Suppressor macrophage treated with lipopolysaccharide for 1 hour (primary cell): ENCODE measurements around the gene RBM20.

Experiments
- DNase-seq, 3 donors: peaks; one replicate each; pipeline ENCODE4 v3.0.0-alpha.2; 2020 to 2022

The RBM20 gene

DNA sequence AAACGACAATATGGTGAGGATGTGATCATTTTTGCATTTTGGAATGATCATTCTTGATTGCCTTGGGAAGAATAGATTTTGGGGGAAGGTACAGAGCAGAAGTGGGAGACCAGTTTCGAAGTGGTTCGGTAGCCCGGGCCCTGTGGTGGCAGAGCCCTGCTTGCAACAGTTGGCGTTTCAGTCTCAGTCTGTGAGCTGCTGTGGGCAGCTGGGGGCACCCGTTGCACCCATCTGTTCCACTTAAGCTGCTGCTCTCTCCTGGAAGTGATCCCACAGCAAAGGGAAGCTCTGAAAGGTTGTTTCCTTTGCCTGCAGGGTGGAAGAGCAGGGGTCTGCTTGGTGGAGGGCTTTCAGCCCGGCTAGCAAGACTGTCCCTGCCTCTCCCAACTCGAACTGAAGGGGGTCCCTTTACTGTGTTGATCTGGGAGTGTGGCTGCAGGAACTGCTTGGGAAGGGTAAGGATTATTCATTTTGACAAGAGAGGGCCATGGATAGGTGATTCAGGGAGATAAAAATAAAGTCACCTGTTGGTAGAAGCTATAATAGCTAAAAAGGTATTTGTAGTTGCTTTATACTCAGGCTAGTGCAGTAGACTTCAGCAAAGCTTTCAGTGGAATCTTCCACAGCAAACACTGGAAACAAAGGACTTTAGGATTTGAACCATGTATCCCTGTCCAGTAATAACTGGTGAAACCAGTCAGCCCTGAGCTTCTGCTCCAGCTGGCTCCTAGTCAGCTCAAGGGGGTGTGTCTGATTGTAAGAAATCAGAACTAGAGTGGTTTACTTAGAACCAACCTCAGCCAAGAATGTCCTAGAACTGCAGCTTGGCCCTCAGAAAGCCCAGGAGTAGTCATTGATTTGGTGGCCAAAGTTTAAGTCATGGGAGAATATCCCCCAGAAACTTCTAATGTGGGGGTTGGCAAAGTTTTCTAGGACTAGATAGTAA lies 174.4 kb downstream of the RBM20 start:
- DNase-seq: no peak

DNA sequence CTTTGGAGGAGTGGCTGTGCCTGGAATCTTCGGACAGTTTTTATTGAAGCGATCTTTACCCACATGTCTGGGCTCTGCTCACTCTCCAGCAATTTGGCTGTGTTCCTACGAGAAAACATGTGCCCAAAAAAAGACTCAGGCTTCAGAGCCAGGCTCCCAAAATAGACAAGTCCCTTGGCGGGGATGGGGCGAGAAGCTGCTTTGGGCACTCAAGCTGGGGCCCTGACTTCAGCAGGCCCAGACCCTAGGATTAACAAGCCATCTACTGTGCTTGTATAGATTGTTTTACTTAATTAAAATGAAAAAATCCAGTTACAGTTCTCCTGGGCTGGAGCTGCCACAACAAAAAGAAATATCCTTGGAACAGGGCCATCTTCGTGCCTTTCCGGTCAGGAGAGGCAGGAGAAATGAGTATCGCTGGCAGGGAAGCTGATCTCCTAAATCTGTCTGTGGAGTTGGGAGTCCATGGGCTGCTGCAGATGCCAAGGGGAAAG lies 176.2 kb downstream of the RBM20 start:
- no peak for DNase-seq

DNA sequence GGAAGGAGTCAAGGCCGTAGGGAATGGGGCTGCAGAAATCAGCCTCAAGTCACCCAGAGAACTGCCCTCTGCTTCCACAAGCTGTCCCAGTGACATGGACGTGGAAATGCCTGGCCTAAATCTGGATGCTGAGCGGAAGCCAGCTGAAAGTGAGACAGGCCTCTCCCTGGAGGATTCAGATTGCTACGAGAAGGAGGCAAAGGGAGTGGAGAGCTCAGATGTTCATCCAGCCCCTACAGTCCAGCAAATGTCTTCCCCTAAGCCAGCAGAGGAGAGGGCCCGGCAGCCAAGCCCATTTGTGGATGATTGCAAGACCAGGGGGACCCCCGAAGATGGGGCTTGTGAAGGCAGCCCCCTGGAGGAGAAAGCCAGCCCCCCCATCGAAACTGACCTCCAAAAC lies 177.4 kb downstream of the RBM20 start:
- no peak for DNase-seq

DNA sequence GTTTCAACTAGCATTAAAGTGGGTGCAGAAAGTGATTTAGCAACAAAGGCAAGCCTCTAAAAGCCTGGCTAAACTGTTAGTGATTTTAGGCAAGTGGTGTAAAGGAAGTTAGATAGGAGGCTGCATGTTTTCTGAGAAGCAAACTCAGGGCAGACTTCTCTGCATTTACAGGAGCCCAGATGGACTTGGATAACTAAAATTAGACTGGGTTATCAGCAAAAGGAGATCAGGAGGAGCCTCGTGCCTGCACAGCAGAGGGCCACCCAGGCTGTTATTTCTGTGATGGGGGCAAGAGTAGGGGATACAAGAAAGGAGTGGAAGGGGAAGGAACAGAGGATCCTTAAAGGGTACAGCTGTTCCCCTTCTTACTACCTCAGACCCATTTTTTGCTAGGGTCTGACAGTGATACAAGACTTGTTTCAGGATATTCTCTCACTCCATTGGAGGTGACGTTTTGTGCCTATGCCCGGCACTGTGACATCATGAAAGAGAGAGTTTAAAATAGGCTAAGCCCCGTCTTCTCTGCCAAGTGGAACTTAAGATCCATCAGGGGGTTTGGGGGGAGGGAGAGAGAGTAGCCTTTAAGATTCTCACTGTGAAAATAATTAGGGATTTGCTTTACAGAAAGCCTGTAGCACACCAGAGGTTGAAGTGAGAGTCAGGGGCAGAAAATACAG lies 178.0 kb downstream of the RBM20 start:
- no peak for DNase-seq

- no peak for DNase-seq
These were observed 178.7 kb downstream of the RBM20 start for GRCh38 chr10:110822712-110823311.

DNA sequence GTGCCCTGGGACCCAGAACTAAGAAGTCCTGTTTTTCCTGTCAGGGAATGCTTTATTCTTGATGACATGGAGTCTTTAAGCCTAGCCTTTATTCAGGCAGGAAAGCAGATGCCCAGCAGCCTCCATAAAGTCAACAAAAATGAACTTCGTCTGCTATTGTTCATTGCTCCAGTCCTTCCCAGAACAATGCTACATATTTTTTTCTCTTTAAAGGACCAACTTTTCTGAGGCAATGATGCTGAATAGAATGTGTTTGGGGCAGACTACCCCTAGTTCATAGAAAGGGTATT lies 180.0 kb downstream of the RBM20 start:
- no peak for DNase-seq

GRCh38 chr10:110824660-110825059 lies 180.5 kb downstream of the RBM20 start:
- no peak for DNase-seq

GRCh38 chr10:110825508-110825907 lies 181.4 kb downstream of the RBM20 start:
- no peak for DNase-seq

DNA sequence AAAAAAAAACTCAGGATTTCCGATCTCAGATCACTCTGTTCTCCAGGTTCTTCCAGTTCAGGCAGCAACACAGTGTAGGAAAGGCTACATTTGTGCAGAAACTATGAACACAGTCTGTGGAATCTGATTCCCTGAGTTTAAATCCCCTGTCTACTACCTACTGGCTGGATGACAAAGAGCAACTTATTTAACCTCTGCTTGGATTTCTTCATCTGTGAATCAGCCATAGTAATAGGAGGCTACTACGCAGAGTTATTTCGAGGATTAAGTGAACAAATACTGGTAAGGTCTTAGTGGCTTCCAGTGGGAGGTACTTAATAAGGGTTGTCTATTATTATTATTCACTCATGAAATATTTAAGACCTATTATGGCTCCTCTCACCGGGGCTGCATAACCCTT lies 183.3 kb downstream of the RBM20 start:
- no peak for DNase-seq

DNA sequence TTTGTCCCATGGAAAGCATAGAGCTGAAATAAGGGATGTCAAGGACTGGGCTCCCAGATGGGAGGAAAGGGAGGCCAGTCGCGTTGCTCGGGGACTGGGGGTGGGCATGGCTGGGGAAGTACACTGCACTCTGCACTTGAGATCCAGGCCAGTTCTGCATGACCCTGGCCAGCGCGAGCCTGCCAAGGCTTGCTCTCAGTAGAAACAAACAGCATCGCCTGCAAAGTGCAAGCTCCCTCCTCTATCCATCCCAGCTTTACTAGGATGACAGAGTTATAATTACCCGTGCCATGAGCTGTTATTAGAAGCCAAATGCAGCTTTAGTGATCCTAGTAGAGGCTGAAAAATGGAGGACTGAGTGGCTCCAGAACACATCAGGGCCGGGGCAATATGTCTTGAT lies 183.7 kb downstream of the RBM20 start:
- DNase-seq: no peak

DNA sequence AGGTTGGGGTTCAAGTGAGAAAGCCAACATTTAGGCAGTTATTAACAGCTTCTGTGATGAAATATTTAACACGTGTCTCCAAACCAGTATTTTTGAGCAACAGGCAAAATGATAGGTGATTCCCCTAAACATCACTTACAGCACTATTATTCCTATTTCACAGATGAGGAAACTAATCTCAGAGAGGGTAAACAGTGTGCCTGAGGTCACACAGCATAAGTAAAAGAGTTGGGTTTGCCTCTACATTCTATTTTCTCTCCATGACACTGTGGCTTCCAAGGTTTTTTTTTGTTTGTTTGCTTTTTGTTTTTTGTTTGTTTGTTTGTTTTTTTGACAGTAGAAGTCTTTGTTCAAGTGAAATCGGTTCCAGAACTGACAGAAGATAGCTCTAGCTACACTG lies 184.4 kb downstream of the RBM20 start:
- DNase-seq: no peak

- DNase-seq: no peak
These were observed 185.7 kb downstream of the RBM20 start for GRCh38 chr10:110829721-110830410.

GRCh38 chr10:110833234-110833940 lies 189.3 kb downstream of the RBM20 start:
- no peak for DNase-seq

- DNase-seq: no peak
These were observed 189.9 kb downstream of the RBM20 start for GRCh38 chr10:110833941-110834628.

DNA sequence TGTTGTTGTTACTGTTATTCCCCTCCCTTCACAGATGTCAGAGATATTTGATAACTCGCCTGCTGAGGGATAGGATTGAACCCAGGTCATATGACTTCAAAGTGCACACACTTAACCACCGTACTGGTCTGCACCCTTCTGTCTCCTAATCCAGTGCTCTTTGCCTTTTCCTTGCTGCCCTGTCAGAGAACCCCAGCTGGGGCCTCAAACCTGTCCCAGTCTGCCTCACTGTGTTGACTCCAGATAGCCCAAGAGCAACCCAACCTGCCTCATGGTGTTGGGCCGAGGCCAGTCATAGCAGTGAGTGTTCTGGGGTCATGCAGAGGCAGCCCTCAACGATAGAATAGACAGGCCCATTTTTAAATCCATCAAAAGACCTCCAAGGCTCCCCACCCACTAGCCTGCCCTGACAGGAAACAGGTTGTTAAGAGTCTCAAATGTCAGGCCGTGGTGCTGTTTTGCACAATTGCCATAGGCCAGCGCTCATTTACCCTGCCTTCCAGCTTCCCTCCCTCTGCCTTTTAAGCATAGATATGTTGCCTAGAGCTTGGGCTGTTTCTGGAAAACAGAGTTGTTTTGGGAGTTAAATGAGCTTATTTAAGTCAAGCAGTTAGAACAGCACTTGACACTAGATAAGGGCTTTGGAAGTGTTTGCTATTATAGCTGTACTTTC lies 190.6 kb downstream of the RBM20 start:
- DNase-seq: no peak

GRCh38 chr10:110835841-110836240 lies 191.7 kb downstream of the RBM20 start:
- no peak for DNase-seq

DNA sequence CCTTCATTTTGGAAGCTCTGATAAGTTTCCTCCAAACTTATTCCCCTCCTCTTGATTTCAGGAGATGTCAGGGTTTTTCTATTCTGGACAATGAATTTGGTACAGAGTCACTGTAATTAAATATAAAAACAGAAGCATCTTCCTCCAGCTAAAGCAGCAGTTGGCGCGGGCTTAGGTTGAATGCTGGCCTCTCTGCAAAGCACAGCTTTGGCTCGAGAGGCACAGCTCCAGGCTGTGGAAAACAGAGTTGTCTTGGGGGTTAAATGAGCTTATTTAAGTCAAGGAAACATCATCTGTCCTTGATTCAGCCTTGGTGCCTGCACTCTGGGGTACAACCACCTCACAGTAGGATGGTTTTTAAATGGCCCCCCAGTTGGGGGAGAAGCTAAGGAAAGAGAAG lies 192.6 kb downstream of the RBM20 start:
- DNase-seq: no peak

GRCh38 chr10:110837418-110838171 lies 193.5 kb downstream of the RBM20 start:
- no peak for DNase-seq

GRCh38 chr10:110840225-110840922 lies 196.2 kb downstream of the RBM20 start:
- no peak for DNase-seq

GRCh38 chr10:110840923-110841428 lies 196.8 kb downstream of the RBM20 start:
- no peak for DNase-seq
